Left renal pelvis (tissue), 4 donors: ENCODE measurements around the gene STARD3NL. TPM values are rescaled to one million over a fixed set of nuclear protein-coding genes. Genes with fewer than 3 reads are reported as not detected.
"Not testable (repeated sequence)": the region's sequence is repeated elsewhere in the genome, so short reads cannot be mapped to it uniquely, and the experiment has no call there.

Experiments used
- DNase-seq, 4 donors: peaks; one replicate each; pipeline ENCODE4 v3.0.0-alpha.2; 2013; ENCODE audit warnings: low read depth in 4 of 4, low spot score in 3 of 4
- polyA plus RNA-seq, 4 donors: library from polyadenylated mRNA; unstranded; fragments of 120-200 nt; gene quantifications; one replicate each; pipeline ENCODE4 v1.2.1, GENCODE V29; 2013; ENCODE audit not compliant: insufficient read length in 4 of 4

STARD3NL gene, protein sequence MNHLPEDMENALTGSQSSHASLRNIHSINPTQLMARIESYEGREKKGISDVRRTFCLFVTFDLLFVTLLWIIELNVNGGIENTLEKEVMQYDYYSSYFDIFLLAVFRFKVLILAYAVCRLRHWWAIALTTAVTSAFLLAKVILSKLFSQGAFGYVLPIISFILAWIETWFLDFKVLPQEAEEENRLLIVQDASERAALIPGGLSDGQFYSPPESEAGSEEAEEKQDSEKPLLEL
- polyA plus RNA-seq: 10 to 100 TPM; 43.0 to 79.2 (median 64.8) TPM

DNA sequence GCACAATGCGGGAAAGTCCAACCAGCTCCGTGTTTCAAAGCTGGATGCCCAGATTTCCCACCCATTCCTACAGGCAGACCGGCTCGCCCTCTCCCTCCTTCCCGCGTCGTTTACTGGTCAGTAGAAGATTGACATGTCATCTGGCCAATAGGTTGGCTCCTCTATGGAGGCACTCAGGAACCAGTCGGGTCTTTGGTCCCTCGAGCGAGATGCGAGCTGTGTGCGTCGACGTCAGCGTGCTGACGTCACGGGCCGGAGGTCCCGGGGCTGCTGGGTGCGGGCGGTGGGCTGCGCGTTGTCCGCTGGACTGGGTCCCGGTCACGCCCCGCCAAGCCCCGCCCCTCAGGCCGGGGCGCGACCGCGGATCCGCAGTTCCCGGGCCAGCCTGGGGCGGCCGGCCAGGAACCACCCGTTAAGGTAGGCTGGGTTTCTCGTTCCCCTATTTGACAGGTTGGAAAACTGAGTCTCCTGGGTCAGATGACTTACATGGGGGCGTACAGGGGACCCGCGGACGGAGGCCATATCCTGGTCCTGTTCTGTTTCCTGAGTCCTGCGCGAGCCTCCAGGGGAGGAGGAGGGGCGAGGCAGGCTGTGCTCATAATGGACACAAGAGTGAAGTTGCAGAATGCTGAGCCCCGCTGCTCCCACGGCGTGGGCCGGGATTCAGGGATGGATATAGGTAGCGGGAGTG lies at the start of gene STARD3NL:
Gene STARD3NL, plus strand, starts transcription at position 242 of the 691 bp plus-strand sequence. CDS start 29,260 bp downstream, outside the sequence.
- DNase-seq: peak; percentile 100

DNA sequence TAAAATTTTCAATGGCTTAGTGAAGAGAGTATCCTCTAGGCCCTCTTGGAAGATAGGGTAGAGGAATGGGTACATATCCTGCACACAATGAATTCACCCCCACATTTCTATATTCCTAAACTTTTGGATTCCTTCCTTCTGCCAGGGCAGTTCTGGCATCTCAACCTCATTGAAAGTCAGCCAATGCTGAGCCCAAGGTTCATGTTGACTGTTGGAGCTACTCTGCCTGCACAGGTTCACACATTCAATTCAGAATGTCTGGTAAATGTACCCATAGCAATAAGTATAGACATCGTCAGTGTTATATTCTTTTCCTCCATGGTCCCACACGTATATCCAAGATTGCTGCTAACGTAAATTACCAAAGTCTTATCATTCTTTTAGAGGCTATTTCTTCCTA lies 48.9 kb upstream of the STARD3NL start:
- DNase-seq: no peak

DNA sequence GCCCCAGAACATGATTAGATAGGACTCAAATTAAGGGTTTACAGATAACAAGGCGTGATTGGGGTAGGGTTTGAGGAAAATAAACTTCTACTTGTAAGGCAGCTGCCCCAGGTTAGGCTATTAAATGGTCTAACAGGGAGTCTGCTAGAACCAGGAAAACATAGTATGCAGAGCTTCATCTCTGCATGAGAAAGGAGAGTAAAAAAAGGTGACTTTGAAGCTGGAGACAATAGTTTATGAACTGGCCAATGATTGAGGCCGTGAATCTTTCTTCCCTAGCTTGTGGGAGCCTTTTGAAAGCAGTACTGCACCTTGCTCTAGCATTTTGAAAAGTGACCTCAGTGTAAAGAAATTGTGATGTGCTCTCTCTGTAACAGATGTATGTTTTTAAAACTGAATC lies 48.5 kb upstream of the STARD3NL start:
- DNase-seq: no peak

DNA sequence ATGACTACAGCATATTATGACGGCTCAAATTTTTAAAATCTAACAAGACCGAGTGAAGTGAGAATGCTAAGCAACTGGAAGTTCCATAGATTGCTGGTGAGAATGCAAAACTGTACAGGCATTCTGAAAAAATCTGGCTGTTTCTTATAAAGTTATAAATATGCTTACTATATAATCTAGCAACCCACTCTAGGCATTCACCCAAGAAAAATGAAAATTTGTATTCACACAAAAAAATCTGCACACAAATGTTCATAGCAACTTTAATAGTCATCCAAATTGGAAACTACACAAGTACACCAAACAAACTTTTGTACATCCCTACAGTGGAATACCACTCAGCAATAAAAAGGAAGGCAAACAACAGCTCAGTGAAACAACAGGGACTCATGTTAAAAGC lies 39.9 kb upstream of the STARD3NL start:
- DNase-seq: no peak

DNA sequence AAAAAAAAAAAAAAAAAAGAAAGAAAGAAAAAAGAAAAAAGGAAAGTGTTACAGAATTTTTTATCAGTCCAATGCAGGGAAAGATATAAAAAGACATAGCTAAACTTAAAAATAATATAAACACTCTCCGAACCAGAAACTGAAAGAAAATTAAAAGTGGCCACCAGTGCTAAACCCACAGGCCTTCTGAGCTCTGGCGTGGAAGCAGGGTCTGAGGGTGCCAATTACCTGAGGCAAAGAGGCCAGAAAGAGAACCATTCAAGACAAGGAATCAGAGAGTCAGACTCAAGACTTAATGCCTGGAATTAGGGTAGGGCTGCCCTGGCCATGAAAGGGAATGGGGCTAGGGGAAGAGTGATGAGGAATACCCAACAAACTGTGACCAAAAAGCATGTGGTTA lies 36.9 kb upstream of the STARD3NL start:
- no peak for DNase-seq

DNA sequence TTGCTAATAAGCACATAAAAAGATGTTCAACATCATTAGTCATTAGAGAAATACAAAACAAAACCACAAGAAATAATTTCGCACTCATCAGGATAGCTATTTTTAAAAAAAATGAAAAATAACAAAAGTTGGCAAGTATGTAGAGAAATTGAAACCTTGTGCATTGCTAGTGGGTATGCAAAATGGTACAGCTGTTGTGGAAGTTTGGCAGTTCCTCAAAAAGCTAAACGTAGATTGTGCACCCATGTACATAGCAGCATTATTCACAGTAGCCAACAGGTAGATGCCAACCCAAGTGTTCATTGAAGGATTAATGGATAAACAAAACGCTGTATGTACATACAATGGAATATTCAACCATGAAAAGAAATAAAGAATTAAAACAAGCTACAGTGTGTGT lies 35.3 kb upstream of the STARD3NL start:
- DNase-seq: no peak

DNA sequence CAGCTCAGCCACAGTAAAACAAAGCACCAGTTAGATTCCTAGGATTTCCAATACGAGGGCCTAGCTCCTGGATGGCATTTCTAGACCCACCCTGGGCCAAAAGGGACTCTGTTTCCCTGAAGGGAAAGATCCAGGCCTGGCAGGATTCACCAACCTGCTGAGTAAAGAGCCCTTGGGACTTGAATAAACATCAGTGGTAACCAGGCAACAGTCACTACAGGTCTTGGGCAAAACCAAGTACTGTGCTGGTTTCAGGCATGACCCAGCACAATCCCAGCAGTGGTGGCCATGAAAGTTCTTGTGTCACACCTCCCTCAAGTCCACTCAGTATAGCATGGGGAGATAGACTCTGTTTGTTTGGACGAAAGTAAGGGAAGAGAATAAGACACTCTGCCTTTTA lies 31.0 kb upstream of the STARD3NL start:
- no peak for DNase-seq

DNA sequence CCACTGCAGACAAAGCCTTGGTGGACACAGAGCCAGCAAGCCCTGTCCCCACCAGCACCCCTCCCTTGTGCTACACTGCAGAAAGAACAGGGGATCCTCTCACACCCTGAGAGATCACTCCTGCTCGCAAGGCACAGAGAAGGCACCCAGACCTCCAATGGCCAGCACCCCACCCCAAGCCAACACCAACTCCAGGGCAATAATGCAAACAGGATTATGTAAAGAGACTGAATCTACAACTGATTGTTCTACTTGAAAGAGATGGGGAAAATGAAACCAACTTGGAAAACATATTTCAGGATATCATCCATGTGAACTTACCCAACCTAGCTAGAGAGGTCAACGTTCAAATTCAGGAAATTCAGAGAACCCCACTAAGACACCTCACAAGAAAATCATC lies 26.5 kb upstream of the STARD3NL start:
- DNase-seq: no peak

DNA sequence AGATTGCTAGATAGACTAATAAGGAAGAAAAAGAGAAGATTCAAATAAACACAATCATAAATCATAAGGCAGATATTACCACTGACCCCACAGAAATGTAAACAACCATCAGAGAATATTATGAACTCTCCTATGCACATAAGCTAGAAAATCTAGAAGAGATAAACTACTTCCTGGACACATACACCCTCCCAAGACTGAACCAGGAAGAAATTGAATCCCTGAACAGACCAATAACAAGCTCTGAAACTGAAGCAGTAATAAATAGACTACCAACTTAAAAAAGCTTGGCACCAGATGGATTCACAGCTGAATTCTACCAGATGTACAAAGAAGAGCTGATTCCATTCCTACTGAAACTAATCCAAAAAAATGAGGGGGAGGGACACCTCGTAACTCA lies 24.5 kb upstream of the STARD3NL start:
- no peak for DNase-seq

DNA sequence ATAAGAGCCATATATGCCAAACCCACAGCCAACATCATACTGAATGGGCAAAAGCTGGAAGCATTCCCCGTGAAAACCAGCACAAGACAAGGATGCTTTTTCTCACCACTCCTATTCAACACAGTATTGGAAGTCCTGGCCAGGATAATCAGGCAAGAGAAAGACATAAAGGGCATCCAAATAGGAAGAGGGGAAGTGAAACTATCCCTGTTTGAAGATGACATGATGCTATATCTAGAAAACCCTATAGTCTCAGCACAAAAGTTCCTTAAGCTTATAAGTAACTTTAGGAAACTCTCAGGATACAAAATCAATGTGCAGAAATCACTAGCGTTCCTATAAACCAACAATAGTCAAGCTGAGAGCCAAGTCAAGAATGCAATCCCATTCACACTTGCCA lies 23.8 kb upstream of the STARD3NL start:
- DNase-seq: no peak

DNA sequence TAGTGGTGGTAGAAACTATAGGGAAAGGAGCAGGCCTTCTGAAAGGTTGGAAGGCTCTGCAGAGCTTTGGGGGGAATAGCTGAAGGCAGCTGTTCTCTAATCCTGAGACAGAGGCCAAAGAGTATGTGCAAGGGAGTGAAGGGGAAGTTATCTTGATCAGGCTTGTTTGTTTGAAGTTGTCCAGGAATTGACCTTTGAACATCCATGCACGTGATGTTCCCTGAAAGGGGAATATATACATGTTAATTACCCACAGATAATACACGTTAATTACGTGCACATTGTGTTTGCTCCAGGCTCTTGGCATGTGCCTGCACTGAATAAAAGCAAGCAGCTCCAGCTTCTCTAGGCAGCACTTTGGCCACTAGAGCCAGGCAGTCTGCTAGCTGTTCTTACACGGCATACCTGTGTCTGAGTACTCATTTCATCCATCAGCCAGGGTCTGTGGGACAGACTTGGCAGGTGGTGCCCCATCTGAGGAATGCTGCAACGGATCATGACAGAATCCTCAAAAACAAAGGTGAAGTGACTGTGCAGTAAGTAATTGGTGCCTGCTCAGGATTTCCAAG lies 18.0 kb upstream of the STARD3NL start:
- no peak for DNase-seq

DNA sequence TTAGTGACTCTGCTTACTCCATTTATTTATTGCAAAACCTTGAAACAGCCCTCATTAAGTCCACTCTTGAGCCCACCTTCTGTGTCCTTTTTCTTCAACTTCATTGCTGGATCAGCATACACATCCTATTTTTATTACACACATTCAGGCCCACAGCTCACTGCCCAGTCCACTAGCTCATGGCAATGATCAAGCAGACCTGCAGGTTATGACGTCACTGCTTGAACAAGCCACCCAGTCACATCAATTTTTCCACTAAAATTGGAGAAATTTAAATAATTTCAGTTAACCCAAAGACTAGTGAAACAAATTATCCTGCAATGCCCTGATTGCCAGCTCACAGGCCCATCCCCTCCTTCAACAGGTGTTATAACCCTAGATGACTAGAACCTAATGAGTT lies 16.0 kb upstream of the STARD3NL start:
- no peak for DNase-seq

DNA sequence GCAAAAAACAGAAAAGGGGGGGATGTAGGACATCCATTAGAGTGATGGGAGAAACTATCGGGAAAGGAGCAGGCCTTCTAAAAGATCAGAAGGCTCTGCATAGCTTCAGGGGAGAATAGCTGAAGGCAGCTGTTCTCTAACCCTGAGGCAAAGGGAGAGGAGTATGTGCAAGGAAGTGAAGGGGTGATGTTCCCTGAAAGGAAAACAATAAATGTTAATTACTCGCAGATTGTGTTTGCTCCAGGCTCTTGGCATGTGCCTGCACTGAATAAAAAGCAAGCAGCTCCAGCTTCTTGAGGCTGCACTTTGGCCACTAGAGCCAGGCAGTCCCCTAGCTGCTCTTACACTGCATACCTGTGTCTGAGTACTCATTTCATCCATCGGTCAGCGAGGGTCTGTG lies 14.4 kb upstream of the STARD3NL start:
- DNase-seq: no peak

DNA sequence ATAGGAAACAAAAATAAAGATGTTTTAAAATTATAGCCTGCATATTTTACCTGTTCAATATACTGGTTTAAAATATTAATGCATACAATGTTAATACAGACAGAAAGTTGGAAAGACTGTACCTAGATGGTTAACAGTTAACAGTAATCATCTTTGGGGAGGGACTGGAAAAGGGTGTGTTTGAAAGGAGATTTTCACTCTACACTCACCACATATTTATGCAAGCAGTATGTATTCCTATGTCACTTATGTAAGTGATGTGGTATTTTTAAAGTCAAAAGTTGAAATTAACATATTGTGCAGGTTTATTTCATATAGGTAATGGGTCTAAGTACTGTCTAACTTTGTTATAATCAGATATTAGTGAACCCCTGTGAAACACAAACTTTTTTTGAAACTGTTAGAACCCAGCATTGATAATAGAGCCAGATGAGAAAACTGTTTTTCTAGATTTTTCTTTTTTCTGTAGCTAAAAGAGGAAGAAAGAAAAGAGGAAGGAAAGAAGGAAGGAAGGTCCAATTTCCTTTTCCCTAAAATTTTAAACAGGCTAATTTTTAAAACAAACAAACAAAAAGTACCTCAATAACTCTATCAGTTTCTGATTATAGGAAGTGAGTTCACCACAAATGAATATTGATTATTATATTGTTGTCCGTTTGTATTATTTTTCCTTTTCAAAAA lies 9.0 kb upstream of the STARD3NL start:
- no peak for DNase-seq

DNA sequence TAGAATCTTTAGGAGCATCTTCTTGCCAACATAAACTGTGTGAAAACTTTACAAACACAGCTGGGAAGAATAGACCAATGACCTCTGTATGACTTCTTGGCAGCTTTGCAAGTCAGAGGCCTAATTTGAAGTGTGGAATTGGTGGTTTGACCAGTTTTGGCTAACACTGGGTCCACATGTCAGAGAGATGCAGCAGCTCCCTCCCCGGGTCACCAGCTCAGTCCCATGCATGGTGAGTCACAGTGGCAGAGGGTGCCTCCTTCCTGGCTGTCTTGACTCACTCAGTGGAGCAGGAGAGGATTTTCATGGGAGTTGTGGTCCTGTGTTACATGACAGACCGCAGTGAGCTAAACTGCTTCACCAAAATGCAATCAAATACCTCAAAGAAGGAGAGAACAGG lies 8.2 kb upstream of the STARD3NL start:
- no peak for DNase-seq

DNA sequence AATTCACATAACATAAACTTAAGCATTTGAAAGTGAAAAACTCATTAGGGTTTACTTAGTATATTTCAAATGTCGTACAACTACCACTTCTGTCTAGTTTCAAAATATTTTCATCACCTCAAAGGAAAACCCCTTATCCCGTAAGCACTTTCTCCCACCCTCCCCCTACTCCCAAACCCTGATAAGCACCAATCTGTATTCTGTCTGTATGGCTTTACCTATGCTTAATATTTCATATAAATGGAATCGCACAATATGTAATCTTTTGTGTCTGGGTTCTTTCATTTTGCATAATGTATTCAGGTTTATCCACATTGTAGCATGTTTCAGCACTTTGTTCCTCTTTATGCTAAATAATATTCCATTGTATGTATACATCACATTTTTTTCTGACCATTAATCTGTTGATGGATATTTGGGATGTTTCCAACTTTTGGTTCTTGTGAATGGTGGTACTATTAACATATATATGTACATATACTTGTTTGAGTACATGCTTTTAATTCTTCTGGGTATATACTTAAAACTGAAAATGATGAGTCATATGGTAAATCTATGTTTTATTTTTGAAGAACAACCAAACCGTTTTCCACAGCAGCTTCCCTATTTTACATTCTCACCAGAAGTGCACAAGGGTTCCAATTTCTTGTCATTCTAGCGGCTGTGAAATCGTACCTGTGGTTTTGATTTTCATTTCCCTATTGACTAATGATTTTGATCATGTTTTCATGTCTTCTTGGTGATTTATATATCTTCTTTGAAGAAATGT lies 6.2 kb upstream of the STARD3NL start:
- DNase-seq: no peak

DNA sequence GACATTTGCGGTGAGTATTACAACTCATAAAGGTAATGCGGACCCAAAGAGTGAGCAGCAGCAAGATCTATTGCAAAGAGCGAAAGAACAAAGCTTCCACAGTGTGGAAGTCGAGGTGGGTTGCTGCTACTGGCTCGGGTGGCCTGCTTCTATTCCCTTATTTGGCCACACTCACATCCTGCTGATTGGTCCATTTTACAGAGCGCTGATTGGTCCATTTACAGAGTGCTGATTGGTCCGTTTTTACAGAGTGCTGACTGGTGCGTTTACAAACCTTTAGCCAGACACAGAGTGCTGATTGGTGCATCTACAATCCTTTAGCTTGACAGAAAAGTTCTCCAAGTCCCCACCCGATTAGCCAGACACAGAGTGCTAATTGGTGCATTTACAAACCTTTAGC lies 2.5 kb upstream of the STARD3NL start:
- DNase-seq: not testable (repeated sequence)

DNA sequence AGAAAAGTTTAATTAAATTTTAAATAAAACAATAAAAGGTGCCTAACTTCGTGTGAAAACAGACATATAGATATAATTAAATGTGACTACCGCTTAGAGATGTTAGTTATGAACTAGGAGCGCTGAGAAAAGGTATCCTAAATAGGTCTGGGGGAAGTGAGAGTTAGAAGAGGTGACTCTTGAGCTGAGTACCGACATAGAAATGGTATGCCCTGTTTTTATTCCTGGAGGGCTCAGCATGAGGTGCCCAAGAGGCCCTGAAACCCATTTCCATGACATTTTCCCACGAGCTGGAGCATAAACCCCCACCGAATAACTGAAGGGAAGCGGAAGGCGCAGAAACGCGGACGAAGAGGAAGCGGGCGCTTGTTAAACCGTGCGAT lies 433 bp upstream of the STARD3NL start:
- DNase-seq: no peak

DNA sequence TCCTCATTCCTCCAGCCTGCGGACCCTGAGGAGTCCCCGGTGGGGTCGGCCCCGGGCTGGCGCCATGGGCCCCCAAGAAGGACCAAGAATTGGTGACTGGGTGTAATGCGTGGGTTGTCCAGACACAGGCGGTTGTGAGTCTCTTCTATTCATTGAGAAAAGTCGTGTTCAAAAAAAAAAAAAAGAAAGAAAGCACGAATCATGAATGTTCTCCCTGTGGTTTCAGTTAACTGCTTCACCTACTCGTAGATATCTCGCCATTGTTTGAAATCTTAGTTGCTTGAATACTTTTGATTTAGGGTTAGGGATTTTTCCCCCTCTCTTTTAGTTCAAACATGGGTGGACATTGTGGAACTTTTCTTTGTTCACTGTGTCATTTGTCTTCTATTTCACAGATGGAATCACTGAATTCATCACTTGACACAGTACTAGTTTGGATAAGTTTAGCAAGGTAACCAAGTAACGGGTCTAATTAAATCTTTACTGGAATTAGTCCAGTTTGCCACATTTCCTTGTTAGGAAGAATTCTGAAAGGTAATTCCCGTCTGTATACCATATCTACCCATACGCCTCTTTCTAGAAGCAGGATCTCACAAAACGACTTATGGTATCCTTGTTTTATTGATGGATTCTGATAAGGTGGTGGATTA lies 775 bp downstream of the STARD3NL start:
- DNase-seq: peak in 1 of 4 donors; percentile 25

DNA sequence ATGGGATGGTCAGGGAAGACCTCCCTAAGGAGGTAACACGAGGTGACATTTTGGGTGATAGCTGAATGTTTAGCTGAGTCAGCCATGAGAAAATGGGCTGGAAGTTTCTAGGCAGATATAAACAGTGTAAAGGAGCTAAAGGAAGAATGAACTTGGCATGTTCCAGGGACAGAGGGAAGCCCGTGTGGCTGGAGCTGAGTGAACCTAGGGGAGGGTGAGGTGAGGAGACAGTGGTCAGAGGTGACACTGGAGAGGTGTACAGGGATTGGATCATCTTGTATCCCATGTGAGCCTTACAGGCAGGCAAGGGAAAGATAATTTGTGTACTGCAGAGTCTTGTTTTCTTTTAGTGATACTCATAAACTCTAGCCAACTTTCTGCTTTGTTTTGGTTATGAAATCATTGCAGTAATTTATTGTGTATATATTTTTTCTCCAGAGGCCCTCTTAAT lies 1.8 kb downstream of the STARD3NL start:
- DNase-seq: no peak
